Uterus (tissue), 4 donors: ENCODE measurements around the gene TAS2R41. TPM values are rescaled to one million over a fixed set of nuclear protein-coding genes. Genes with fewer than 3 reads are reported as not detected.
"Not testable (repeated sequence)": the region's sequence is repeated elsewhere in the genome, so short reads cannot be mapped to it uniquely, and the experiment has no call there.

Experiments used
- DNase-seq, 2 donors: peaks; one replicate each; pipeline ENCODE4 v3.0.0-alpha.2; 2019 to 2020
- H3K27ac ChIP-seq, 2 donors: fragments of 200-600 bp; sonication (generic); 1 replicate in 1 of 2; 2 replicates in 1 of 2; pipeline ENCODE4 v1.5.1; 2016 to 2018
- H3K27me3 ChIP-seq, 2 donors: fragments of 200-600 bp; sonication (generic); one replicate each; pipeline ENCODE4 v1.5.1; 2018 to 2019; ENCODE audit warnings: control low read depth in 1 of 2
- H3K36me3 ChIP-seq, 2 donors: fragments of 200-600 bp; sonication (generic); one replicate each; pipeline ENCODE4 v1.5.1; 2019; ENCODE audit warnings: control low read depth in 1 of 2
- H3K4me1 ChIP-seq, 2 donors: fragments of 200-600 bp; sonication (generic); one replicate each; pipeline ENCODE4 v1.5.1; 2018 to 2019; ENCODE audit warnings: control low read depth in 1 of 2
- H3K4me3 ChIP-seq, 2 donors: fragments of 200-600 bp; sonication (generic); 1 replicate in 1 of 2; 2 replicates in 1 of 2; pipeline ENCODE4 v1.5.1; 2018 to 2019; ENCODE audit warnings: mild to moderate bottlenecking in 1 of 2
- H3K9me3 ChIP-seq, 2 donors: fragments of 200-600 bp; sonication (generic); one replicate each; pipeline ENCODE4 v1.5.1; 2019; ENCODE audit warnings: control low read depth in 1 of 2
- CTCF ChIP-seq, 4 experiments: fragments of 200-600 bp in 2 of 4; fragments of 450-650 bp in 2 of 4; sonication (generic) in 2 of 4; IDR thresholded peaks; one replicate each; pipeline ENCODE4 v1.5.1; 2016 to 2019; ENCODE audit warnings: antibody characterized with exemption in 4 of 4, mild to moderate bottlenecking in 2 of 4, moderate library complexity in 1 of 4
- POLR2A ChIP-seq, 2 donors: fragments of 450-650 bp; IDR thresholded peaks; one replicate each; pipeline ENCODE4 v1.6.1; 2016; ENCODE audit warnings: antibody characterized with exemption in 2 of 2, mild to moderate bottlenecking in 1 of 2, moderate library complexity in 1 of 2
- intact Hi-C: fragments of 100-400 bp; cut with DNase I; formaldehyde crosslinking; loops from one replicate; pipeline ENCODE4 v1.15.1; 2023; ENCODE audit warnings: low total_unique reads
- total RNA-seq, 4 donors: library from RNA; depleted of rRNA in 3 of 4; stranded (reverse); fragments of >200 nt in 3 of 4; gene quantifications; one replicate each; pipeline versions ENCODE4 v1.1.0 to v1.2.4, GENCODE V29; 2014 to 2023
- donor health status: DM: yes; HTN: yes; CAD: no.

TAS2R41 gene
- total RNA-seq, 4 donors from 2014 or later, result 3.3 TPM; not detected in 3

- Histone ChIP-seq H3K27ac (no peak overlapping the region), H3K27me3 (no peaks in the 10 kb centered on the region), H3K9me3 (no peaks in the 10 kb centered on the region), H3K4me3 (no peak overlapping the region), H3K36me3 (no peaks in the 10 kb centered on the region), H3K4me1 (no peaks in the 10 kb centered on the region)
- TF ChIP-seq CTCF (IDR thresholded peaks at IDR 0.05) (no peak), POLR2A (IDR thresholded peaks at IDR 0.05) (no peak)
- no peak for DNase-seq
- intact Hi-C loops, result no loop called here
Measured at GRCh38 chr7:143479055-143479766, 1.5 kb downstream of the TAS2R41 start.

- intact Hi-C loops, result no loop called here
- no peak overlapping the region for H3K27ac ChIP-seq
- no peak for DNase-seq
- H3K27me3 ChIP-seq, result no peaks in the 10 kb centered on the region
- TF ChIP-seq CTCF (IDR thresholded peaks at IDR 0.05) (no peak), POLR2A (IDR thresholded peaks at IDR 0.05) (no peak)
- no peak overlapping the region for H3K4me3 ChIP-seq
- no peaks in the 10 kb centered on the region for H3K36me3 ChIP-seq
- no peaks in the 10 kb centered on the region for H3K9me3 ChIP-seq
- no peaks in the 10 kb centered on the region for H3K4me1 ChIP-seq
Measured at GRCh38 chr7:143480501-143480900, 2.8 kb downstream of the TAS2R41 start.

- TF ChIP-seq POLR2A (IDR thresholded peaks at IDR 0.05) (no peak), CTCF (IDR thresholded peaks at IDR 0.05) (no peak)
- Histone ChIP-seq H3K4me1 (no peaks in the 10 kb centered on the region), H3K27ac (no peak overlapping the region), H3K27me3 (no peaks in the 10 kb centered on the region), H3K9me3 (no peaks in the 10 kb centered on the region), H3K4me3 (no peak overlapping the region), H3K36me3 (no peaks in the 10 kb centered on the region)
- DNase-seq, result no peak
- intact Hi-C loops, result no loop called here
Measured at GRCh38 chr7:143484119-143484518, 6.4 kb downstream of the TAS2R41 start.

- no peak overlapping the region for H3K4me3 ChIP-seq
- H3K9me3 ChIP-seq, result no peaks in the 10 kb centered on the region
- H3K27me3 ChIP-seq, result no peaks in the 10 kb centered on the region
- no peaks in the 10 kb centered on the region for H3K4me1 ChIP-seq
- TF ChIP-seq POLR2A (IDR thresholded peaks at IDR 0.05), result no peak
- no peak for TF ChIP-seq CTCF (IDR thresholded peaks at IDR 0.05)
- no peak overlapping the region for H3K27ac ChIP-seq
- no peaks in the 10 kb centered on the region for H3K36me3 ChIP-seq
- intact Hi-C loops, result no loop called here
- no peak for DNase-seq
Measured at GRCh38 chr7:143485094-143485493, 7.4 kb downstream of the TAS2R41 start.

- no peak for DNase-seq
- no peak for TF ChIP-seq CTCF (IDR thresholded peaks at IDR 0.05)
- no peak for TF ChIP-seq POLR2A (IDR thresholded peaks at IDR 0.05)
- Histone ChIP-seq H3K9me3 (no peaks in the 10 kb centered on the region), H3K36me3 (no peaks in the 10 kb centered on the region), H3K4me1 (no peaks in the 10 kb centered on the region), H3K4me3 (no peak overlapping the region), H3K27ac (no peak overlapping the region), H3K27me3 (no peaks in the 10 kb centered on the region)
- intact Hi-C loops, result no loop called here
Measured at GRCh38 chr7:143485500-143485899, 7.8 kb downstream of the TAS2R41 start.

GRCh38 chr7:143486266-143486665, 8.6 kb downstream of the TAS2R41 start:
- H3K36me3 ChIP-seq, H3K27me3 ChIP-seq, H3K4me3 ChIP-seq, H3K4me1 ChIP-seq, H3K9me3 ChIP-seq, intact Hi-C loops, H3K27ac ChIP-seq, DNase-seq: not testable (repeated sequence)
